Breast epithelium (tissue), 3 donors: ENCODE measurements around the gene SAP30.

Experiments used
- POLR2A ChIP-seq: fragments of 450-650 bp; IDR thresholded peaks from one replicate; pipeline ENCODE4 v1.6.1; 2016; ENCODE audit warnings: antibody characterized with exemption, mild to moderate bottlenecking, moderate library complexity
- TF ChIP-seq, protein P1 (sequence below), 3 donors: fragments of 450-650 bp; IDR thresholded peaks; one replicate each; pipeline ENCODE4 v1.5.1; 2016 to 2017; ENCODE audit warnings: antibody characterized with exemption in 3 of 3, mild to moderate bottlenecking in 3 of 3, moderate library complexity in 3 of 3

DNA sequence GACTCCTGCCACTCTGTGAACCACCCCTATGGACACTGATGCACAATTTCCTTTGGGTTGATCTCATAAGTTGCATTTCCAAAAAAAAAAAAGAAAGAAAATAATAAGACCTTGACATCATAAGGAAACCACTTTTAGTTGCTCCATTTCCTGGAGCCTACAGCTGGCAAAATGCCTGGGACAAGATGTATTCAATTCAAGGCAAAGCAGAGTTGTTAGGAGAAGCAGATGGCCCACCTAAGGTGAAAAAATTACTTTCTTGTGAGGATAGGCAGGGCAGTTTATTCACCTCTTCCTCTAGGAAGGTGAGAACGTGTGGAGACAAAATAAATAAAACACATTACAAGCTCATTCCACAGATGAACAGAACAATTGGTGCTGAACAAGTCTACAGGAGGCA is 42.3 kb downstream of the SAP30 start:
- no peak for TF ChIP-seq POLR2A
- TF ChIP-seq, protein P1, sequence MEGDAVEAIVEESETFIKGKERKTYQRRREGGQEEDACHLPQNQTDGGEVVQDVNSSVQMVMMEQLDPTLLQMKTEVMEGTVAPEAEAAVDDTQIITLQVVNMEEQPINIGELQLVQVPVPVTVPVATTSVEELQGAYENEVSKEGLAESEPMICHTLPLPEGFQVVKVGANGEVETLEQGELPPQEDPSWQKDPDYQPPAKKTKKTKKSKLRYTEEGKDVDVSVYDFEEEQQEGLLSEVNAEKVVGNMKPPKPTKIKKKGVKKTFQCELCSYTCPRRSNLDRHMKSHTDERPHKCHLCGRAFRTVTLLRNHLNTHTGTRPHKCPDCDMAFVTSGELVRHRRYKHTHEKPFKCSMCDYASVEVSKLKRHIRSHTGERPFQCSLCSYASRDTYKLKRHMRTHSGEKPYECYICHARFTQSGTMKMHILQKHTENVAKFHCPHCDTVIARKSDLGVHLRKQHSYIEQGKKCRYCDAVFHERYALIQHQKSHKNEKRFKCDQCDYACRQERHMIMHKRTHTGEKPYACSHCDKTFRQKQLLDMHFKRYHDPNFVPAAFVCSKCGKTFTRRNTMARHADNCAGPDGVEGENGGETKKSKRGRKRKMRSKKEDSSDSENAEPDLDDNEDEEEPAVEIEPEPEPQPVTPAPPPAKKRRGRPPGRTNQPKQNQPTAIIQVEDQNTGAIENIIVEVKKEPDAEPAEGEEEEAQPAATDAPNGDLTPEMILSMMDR (IDR thresholded peaks at IDR 0.05): no peak
